GM19395 (cell line): ENCODE measurements around the gene ADAM15.

ENCODE experiments used
- ATAC-seq: cut with Tn5 transposase; IDR thresholded peaks from one replicate; pipeline ENCODE4 v1.9.1; 2021; ENCODE audit warnings: mild to moderate bottlenecking, moderate library complexity; ENCODE audit not compliant: unreplicated experiment

Gene ADAM15

DNA sequence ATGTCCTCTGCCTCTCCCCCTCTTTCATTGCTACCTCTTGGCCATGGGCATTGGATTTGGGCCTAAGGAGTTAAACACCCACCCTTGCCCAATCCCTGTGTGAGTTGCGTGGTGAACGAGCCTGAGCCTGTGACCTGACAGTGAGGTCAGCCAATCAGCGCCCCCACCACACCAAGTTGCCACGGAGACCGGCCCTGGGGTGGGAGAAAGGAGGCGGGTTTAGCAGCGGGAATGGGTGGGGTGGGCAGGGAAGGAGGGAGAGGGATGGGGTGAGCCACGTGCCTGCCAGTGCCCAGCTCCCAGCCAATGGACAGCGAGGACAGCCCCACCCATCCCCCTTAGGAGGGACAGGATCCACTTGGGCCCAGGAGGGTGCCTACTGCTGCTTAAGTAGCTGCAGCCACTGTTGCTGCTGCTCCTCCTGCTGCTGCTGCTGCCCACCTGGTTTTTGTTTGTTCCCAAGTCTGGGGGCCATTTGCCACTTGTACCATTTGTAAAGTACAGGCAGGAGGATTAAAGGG lies 39.0 kb upstream of the ADAM15 start:
- ATAC-seq: no peak

DNA sequence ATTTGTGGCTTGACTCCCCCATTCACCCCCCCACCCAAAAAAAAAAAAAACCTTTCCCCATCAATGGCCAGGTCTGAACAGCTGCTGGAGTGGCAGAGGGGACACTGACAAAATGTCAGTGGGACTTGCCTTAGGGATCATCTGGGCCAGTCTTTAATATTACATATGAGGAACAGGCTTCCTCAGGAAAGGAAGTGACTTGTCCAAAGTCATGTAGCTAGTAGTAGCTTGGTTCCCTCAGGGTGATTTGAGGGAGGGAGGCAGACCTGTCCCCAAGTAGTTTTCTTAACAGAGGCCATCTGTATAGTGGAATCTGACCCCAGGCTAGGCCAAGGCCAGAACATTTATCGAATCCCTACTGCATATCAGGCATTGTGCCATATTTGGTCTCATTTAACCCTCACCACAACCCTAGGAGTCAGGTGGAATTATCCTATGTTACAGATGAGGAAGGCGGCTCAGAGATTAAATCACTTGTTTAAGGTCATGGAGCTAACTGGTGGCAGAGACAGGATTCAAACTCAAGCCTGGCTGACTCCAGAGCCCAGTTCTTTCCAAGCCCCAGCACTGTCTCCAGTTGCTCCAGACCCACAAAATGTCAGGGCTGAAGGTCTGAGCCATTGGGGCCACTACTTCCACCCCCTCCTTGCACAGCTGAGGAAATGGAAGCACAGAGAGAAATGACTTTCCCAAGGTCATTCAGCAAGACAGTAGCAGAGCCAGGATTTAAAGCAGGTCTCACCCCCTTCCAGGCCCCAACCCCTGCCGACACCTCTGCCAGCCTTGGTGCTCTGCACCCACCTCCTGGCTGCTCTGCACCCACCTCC lies 38.1 kb upstream of the ADAM15 start:
- ATAC-seq: no peak

DNA sequence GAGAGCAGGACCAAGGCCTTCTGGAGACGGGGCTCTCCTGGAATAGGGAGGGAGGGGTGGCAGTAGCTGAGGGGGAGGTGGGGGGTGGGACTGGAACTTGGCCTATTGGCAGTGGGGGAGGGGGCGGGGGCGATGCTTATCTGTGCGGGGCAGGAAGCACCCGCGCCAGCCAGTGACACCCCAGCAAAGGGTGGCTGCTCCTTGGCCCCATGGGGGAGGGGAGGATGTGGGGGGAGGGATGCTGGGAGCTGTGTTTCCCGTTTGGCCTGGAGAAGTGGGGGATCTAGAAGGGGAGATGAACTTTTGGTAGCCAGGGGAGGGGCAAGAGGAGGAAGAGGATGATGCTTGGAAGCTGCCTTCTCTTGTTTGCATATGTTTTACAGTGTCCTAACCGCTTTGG lies 37.5 kb upstream of the ADAM15 start:
- no peak for ATAC-seq

DNA sequence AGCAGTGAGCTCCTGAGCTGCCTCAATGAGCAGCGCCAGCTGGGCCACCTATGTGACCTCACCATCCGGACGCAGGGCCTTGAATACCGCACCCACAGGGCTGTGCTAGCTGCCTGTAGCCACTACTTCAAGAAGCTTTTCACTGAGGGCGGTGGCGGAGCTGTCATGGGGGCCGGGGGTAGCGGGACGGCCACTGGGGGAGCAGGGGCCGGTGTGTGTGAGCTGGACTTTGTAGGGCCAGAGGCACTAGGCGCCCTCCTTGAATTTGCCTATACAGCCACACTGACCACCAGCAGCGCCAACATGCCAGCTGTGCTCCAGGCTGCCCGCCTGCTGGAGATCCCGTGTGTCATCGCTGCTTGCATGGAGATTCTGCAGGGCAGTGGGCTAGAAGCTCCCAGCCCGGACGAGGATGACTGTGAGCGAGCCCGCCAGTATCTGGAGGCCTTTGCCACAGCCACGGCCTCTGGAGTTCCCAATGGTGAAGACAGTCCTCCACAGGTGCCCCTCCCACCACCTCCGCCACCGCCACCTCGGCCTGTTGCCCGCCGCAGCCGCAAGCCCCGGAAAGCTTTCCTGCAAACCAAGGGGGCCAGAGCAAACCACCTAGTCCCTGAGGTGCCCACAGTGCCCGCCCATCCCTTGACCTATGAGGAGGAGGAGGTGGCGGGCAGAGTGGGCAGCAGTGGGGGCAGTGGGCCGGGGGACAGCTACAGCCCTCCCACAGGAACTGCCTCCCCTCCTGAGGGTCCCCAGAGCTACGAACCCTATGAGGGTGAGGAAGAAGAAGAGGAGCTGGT lies 36.2 kb upstream of the ADAM15 start:
- ATAC-seq: no peak

DNA sequence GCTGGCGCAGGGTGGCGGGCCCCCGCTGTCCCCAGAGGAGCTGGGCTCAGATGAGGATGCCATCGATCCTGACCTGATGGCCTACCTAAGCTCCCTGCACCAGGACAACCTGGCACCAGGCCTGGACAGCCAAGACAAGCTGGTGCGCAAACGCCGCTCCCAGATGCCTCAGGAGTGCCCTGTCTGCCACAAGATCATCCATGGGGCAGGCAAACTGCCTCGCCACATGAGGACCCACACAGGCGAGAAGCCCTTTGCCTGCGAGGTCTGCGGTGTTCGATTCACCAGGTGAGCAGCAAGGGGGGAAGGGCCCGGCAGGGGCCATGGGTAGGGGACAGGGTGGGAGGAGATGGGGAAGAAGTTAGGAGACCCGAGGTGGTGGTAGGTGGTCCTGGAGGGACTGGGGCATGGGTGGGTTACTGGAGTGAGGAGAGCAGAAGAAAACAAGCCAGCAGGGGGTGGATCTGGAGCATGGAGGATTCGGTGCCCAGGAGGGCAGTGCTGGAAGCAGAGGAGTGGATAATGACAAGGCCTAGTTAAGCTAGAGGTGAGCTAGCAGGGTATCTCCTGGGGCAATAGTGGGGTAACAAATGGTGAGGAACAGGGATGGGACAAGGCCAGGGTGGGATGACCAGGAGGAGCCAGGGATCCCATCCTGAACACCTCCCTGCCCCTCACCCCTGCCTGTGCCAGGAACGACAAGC lies 35.4 kb upstream of the ADAM15 start:
- ATAC-seq: no peak

DNA sequence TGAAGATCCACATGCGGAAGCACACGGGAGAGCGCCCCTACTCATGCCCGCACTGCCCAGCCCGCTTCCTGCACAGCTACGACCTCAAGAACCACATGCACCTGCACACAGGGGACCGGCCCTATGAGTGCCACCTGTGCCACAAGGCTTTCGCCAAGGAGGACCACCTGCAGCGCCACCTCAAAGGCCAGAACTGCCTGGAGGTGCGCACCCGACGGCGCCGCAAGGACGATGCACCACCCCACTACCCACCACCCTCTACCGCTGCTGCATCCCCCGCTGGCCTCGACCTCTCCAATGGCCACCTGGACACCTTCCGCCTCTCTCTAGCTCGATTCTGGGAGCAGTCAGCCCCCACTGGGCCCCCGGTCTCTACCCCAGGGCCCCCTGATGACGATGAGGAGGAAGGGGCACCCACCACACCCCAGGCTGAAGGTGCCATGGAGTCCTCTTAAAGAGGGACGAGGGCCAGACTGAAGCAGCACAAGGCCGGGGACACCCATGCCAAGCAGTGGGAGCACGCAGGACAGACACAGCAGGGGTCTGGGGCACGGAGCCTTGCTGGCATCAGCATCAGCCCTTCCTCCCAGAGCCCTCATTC lies 34.8 kb upstream of the ADAM15 start:
- ATAC-seq: no peak

DNA sequence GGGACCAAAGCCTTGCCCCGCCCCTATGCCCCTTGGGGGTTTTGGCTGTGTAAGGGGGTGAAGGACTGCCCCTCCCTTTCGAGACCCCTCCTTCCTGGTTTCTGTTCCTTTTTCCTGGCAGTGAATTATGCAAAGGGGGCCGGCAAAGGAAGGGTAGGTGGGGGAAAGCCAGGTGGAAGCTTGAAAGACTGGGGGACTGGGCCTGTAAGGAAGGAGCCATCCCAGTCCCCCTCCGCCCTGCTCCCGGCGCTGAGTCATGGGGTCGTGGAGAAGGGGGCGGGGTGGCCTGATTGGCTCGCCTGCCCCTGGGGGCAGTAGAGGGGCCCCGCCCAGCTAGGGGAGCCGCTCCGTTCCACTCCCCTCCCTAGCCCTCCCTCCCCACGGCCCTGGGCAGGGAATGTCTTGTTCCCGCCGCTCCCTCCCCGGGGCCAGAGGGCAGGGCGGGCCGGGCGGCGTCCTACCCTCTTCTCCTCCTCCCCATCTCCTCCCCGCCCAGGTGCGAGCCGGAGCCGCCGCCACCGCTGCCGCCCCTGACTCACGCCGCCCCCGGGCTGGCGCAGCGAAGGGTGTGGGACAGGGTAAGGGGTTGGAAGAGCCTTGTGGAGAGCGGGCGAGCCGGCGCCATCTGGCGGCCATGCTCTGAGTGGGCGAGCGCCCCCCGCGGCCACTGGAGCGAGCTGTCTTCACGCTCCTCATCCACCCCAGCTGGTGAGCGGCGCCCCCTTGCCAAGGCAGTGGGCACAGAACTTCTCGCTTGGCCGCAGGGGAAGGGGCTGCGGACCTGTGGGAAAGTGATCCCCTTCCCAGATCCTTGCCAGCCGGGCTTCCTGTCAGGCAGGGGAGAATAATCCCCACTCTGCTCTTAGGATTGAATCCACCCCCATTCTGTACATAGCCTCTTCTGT lies 33.8 kb upstream of the ADAM15 start:
- peak; percentile 76 for ATAC-seq

DNA sequence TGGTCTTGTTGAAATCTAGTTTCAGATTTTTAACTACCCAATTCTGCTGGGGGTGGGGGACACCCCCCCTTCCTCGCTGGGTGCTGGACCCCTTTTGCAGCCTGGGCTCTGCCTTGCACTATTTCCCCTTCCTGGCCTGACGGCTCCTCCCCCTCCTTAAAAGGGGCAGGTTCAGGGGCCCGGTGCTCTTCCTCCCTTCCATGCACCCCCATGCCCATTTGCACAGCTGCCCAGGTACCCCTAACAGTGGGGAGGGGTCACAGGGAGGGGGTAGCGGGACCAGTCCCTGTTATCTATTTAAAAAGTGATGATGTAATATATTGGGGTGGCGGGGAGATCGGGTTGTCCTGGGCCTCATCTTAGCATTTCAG lies 33.2 kb upstream of the ADAM15 start:
- ATAC-seq: peak; percentile 18

DNA sequence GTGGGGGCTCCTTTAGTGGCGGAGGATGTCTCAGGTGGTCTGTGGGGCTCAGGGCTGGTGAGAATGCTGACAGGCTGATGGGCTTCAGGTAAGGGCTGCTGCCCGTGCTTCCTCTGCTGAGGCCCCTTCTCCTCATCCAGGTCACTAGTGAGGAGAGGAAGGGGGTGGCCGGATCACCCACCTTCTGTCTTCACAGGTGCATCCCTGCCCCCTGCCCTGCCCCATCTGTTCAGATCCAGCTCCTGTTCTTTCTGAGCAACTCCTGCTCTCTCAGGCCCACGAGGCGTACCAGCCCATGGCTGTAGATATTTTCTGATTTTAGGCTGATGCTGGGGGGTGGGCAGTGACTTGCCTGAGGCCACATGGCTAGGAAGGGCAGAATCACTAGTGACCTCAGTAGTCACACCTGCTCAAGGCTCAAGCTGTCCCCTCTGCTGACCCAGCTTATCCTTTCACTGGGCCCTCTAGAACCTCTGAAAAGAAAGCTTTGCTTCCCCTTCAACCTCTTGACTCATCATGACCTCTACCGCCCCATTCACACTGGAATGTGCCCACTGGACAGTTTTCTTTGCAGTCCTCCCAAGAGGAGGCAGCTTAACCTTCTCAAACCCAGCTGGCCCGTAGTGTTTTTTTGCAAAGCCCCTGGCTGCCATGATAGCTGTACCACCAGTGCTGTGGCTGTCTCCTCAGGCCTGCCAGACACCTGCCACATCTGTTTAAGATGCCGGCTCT lies 32.3 kb upstream of the ADAM15 start:
- ATAC-seq: no peak

DNA sequence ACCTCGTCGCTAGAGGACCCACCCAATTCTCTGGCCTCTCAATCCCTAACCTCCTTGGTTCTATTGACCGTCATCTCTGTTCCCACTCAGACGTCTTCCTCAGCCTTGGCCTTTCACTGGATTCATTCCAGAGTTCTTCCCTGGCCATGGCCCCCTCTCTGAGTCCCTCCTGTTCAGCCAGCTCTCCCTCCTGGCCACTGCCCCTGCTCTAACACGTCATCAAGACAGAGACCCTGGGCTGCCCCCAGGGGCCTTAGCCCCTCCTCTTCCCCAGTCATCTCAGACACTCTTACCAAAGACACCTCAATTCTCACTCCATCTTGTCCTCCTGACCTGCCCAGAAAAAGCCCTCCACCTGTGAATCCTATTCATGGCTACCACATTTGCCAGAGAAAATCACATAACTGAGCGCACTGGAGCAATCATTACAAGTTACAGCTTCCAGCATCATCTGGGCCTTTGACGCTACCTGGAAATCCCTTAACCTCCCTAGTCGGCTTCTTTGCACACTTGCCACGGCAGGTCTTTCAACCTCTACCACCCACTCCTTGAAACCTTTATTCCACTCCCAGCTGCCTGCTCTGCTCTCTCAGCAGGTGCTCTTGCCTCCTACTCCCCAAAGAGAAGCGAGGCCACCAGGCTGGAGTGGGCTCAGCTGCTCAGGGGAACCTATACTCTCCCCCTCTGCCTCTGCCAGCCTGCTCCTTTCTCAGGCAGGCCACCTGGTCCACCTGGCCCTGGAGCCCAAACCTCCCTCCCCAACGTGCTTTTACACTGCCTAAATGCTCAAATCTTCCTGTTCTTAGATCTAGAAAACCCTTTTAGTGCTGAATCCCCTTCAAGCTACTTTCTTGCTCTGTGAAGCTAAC lies 31.5 kb upstream of the ADAM15 start:
- no peak for ATAC-seq

DNA sequence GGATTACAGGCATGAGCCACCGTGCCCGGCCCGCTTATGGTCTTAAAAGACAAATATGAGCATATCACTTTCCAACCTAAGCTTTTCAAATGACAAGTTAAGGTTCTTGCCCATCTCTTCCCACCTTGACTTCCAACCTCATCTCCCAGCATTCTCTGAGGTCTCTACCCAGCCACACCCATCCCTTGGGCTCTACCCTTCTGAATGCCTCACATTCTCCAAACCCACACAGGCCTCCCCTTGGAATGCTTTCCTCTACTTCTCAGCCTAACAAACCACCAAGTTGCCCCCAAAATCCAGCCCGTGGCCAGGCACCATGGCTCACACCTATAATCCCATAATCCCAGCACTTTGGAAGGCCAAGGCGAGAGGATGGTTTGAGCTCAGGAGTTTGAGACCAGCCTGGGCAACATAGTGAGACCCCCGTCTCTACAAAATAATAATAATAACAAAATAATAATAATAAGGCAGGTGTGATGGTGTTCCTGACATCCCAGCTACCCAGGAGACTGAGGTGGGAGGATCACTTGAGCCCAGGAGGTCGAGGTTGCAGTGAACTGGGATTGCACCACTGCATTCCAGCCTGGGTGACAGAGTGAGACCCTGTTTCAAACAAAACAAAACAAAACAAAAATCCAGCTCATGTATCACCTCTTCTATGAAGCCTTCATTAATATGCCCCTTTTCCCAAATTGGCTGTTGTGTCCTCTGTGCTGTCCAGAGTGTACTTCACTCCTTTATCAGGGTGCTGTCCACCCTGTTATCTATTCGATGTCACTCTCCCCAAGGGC lies 28.8 kb upstream of the ADAM15 start:
- no peak for ATAC-seq

DNA sequence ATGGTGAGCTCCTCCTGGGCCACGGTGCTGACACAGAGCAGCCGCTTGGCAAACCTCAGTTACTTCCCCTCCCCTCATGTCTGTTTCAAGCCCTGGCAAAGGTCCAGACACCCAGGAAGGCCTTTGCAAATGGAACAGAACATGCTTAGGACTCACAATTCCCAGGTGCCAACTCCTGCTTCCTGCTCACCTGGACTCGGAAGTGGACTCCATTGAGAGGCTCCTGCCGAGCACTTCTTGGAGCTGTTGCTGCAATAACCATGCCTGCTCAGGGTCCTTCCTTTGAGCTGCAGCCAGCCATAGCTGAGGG lies 28.2 kb upstream of the ADAM15 start:
- ATAC-seq: no peak

DNA sequence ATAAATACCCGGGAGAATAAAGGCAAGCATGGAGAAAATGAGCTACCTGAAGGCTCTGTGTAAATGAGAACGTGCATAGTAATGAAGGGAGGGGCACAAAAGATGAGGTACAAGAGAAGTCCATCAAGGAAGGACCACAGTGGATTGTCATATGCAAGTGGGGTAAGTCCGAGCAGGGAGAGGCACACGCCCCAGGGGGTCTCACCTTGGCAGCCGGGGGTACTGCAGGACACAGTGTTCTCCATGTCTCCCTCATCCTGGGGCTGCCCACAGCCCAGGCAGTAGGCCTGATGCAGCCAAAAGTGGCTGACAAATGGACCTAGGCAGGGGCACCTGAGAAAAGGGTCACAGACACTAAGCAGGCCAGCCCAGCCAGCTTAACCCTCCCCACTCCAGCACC lies 27.5 kb upstream of the ADAM15 start:
- no peak for ATAC-seq

DNA sequence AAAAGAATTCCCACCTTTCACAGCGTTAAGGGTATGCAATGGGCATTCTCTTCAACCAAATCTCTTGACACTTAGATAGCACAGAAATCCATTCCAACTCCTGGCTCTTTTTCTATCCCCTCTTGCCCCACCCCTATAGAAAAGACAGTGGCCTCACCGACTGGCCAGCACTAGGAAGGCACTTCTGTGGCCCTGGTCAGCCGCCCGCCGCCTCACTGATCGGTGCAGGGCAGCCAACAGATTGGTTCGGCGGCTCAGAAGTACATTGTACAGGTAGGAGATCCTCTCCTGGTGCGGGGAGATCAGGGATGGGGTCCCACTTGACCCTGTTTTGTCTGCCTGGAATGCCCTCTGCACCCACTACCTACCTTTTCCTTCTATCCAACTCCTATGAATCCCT lies 26.8 kb upstream of the ADAM15 start:
- ATAC-seq: no peak

DNA sequence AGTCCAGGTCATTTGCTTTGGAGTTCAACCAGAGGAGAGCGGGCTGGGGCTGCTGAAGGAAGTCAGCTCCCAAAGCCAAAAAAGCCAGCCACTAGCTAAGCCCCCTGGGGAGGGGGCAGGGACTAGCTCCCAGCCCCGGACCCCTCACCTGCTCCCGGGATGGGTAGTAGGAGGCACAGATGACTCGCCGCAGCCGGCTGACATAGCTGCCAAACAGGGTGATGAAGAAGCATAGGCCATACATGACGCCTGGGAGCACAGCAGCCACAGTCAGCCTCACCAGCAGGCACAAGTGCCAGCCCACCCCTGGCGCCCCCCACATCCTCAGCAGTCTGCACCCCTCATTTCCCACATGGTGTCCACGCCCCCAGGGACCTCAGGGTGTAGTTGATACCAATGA lies 25.0 kb upstream of the ADAM15 start:
- ATAC-seq: no peak

DNA sequence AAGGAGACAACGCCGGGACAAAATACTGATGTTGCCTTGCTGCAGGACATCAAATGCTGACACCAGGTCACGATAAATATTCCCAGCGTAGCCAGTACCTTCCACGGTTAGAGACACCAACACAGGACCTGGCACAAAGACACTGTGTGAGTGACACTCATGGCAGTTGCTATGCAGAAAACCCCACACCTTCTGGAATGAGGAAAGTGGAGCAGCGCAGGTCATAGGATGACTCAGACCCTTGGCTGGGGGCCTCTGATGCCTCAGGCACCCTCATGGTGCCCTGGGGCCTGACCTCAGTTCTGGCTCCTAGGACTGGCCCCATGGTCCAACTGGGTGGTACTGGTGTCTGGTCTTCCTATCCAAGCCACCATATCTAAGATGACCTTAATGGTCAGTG lies 24.5 kb upstream of the ADAM15 start:
- ATAC-seq: no peak

DNA sequence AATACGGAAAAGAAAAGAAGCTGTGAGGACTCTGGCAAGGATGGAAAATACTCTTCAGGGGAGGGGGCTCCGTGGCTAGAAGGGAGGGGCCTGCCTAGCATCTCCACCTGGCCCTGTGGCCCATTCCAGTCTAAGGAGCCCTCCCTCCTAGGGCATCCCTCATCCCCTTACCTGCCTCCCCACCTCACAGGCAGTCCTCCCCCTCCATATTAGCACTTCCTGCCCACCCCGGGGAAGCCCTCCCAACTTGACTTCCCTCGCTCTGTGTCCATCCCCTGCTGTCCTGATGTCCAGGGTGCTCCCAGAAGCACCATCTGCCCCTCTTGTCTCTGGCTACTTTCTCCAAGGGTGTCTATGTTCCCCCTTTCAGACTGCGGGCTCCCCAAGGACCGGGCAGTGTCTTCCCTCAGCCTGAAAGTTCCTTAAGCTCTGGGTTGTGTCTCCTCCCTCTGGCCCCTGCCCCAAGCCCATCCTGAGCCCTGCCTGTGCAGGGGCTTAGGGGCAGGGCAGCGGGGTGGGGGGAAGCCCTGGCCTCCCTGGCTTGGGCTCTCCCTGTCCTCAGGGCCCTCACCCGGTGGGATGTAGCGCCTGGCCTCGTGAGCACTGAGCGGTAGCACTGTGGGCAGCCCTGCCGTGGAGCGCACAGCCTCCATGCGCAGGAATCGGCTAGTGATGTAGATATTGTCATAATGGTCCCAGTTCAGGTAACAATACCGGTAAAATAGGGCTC lies 21.4 kb upstream of the ADAM15 start:
- ATAC-seq: no peak
